ENCODE data around the gene HNRNPC.

DNA sequence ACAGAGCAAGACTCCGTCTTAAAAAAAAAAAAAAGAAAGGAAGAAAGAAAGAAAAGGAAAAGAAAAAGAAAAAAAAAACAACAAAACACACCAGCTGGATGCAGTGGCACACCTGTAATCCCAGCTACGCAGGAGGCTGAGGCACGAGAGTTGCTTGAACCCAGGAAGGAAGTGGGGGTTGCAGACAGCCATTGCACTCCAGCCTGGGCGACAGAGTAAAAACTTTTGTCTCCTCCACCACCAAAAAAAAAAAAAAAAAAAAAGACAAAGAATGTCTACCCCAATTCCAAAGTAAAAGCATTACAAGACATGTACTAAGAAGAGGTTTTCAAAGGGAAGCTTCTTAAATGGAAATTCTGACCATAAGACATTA, 53.4 kb downstream of the HNRNPC start:
- TF ChIP-seq, protein P1, sequence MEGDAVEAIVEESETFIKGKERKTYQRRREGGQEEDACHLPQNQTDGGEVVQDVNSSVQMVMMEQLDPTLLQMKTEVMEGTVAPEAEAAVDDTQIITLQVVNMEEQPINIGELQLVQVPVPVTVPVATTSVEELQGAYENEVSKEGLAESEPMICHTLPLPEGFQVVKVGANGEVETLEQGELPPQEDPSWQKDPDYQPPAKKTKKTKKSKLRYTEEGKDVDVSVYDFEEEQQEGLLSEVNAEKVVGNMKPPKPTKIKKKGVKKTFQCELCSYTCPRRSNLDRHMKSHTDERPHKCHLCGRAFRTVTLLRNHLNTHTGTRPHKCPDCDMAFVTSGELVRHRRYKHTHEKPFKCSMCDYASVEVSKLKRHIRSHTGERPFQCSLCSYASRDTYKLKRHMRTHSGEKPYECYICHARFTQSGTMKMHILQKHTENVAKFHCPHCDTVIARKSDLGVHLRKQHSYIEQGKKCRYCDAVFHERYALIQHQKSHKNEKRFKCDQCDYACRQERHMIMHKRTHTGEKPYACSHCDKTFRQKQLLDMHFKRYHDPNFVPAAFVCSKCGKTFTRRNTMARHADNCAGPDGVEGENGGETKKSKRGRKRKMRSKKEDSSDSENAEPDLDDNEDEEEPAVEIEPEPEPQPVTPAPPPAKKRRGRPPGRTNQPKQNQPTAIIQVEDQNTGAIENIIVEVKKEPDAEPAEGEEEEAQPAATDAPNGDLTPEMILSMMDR (conservative IDR thresholded peaks at IDR 0.05 in 1 of 2, IDR thresholded peaks at IDR 0.05 in 1 of 2; ENCODE audit: low read depth in 1 of 2, low read length in 2 of 2): no peak
- no peak for TF ChIP-seq EZH2 (IDR thresholded peaks at IDR 0.05; ENCODE audit: low read length, missing control alignments)

All from fibroblast of lung (primary cell).